ENCODE results near the gene MED12. TPM values are rescaled to one million over a fixed set of nuclear protein-coding genes. Genes with fewer than 3 reads are reported as not detected.

MED12 gene
- total RNA-seq, 3 donors from 2014 or later (not counting 1 experiment from before 2014, with no cell fraction given): 111 to 156 (median 115) TPM

DNA sequence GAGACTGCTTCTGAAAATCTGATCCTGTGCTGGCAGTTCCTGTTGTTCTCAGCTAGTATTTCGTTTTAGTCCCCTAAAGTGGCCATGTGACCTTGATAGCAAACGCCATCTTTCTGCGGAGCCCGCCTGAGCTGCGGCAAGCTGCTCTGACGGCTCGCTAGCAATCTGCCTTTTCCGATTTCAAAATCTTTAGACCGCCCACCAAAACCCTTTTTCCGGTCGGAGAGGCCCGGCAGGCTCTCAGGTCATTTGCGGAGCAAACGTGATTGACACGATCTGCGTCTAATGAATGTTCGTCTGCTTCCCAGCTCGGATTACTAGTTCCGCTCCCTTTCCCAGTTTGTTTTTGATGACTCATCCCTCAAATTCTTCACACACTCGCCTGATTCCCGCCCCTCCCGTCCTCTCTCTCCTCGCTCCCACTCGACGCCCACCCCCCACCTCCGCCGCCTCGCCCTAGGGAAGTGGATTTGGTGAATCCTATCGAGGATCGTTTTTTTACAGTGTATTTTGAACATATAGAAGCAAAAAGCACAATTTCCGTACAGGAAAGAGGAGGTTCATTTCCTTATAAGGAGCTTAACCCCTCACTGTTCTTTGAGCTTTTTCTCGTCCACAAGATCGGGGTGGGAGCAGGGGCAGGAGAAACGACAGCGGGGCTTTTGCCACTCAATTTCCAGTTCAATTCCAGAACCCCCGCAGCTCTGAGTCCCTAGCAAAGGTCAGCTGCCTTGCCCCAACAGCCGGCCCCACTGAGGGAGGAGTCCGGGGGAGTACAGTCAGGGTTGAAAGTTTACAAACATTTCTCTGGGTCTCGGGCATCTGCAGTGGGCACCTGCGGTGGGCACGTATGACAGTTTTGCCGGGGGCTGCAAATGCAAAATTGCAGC lies 63.8 kb downstream of the MED12 start:
- Mint-ChIP-seq H3K4me1 (peaks cover 0 to 7% of the 10 kb centered on the region in 2 donors), H3K9me3 (no peaks in the 10 kb centered on the region), H3K36me3 (no peaks in the 10 kb centered on the region), H3K27me3 (ENCODE audit: low read depth in 2 of 2) (no peaks in the 10 kb centered on the region), H3K4me3 (peak overlapping the region; percentile 93), H3K27ac (peak overlapping the region; percentile 94 to 95)
- Histone ChIP-seq H3K4me1 (ENCODE audit: control insufficient read depth, insufficient read depth, low read length) (peaks cover 19% of the 10 kb centered on the region), H3K9me3 (ENCODE audit: control insufficient read depth, insufficient read depth, low read length) (no peaks in the 10 kb centered on the region), H3K36me3 (ENCODE audit: control insufficient read depth, insufficient read depth, low read length) (no peaks in the 10 kb centered on the region), H3K27me3 (ENCODE audit: control insufficient read depth, insufficient read depth, low read length) (no peaks in the 10 kb centered on the region), H3K4me3 (ENCODE audit: low read length) (peak overlapping the region; percentile 75), H3K27ac (ENCODE audit: low read length) (peak overlapping the region; percentile 88)
- TF ChIP-seq, protein P1, sequence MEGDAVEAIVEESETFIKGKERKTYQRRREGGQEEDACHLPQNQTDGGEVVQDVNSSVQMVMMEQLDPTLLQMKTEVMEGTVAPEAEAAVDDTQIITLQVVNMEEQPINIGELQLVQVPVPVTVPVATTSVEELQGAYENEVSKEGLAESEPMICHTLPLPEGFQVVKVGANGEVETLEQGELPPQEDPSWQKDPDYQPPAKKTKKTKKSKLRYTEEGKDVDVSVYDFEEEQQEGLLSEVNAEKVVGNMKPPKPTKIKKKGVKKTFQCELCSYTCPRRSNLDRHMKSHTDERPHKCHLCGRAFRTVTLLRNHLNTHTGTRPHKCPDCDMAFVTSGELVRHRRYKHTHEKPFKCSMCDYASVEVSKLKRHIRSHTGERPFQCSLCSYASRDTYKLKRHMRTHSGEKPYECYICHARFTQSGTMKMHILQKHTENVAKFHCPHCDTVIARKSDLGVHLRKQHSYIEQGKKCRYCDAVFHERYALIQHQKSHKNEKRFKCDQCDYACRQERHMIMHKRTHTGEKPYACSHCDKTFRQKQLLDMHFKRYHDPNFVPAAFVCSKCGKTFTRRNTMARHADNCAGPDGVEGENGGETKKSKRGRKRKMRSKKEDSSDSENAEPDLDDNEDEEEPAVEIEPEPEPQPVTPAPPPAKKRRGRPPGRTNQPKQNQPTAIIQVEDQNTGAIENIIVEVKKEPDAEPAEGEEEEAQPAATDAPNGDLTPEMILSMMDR (IDR thresholded peaks at IDR 0.05): no peak
- intact Hi-C loops (cut with micrococcal nuclease): loop anchor here (2.0 kb wide), 1 partner anchor 15 kb away; no protein-coding TSS in a partner anchor
- ATAC-seq: peak; percentile 90 to 96 (median 91)
- WGBS (ENCODE audit: insufficient coverage): 0% methylated on average over 33 of the region's 42 CpGs
- peak; percentile 69 to 92 for DNase-seq

DNA sequence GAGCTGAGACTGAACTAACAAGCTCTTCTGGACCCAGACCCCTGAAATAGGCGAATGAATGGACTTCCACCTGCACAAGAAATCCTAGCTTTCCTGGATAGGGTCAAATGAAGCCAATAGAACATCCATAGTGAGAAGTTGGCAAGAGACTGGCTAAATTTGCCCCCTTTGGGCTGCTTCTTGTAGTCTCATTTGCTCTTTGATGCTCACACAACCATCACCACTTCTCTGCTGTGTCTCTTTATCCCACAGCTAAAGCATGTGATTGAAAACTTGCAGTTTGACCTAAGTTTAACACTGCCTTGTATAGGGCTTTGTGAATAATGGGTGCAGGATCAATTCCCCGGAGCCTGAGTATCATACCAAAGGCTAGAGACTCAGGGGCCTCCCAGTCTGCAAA lies 64.5 kb downstream of the MED12 start:
- H3K4me1 Mint-ChIP-seq: peaks cover 0 to 7% of the 10 kb centered on the region in 2 donors
- Histone ChIP-seq H3K4me1 (ENCODE audit: control insufficient read depth, insufficient read depth, low read length) (peaks cover 19% of the 10 kb centered on the region), H3K27ac (ENCODE audit: low read length) (peak overlapping the region; percentile 88), H3K4me3 (ENCODE audit: low read length) (peak overlapping the region; percentile 75), H3K27me3 (ENCODE audit: control insufficient read depth, insufficient read depth, low read length) (no peaks in the 10 kb centered on the region), H3K9me3 (ENCODE audit: control insufficient read depth, insufficient read depth, low read length) (no peaks in the 10 kb centered on the region), H3K36me3 (ENCODE audit: control insufficient read depth, insufficient read depth, low read length) (no peaks in the 10 kb centered on the region)
- H3K27me3 Mint-ChIP-seq (ENCODE audit: low read depth in 2 of 2): no peaks in the 10 kb centered on the region
- intact Hi-C loops (cut with micrococcal nuclease): loop anchor here (2.0 kb wide), 1 partner anchor 14 kb away; no protein-coding TSS in a partner anchor
- H3K27ac Mint-ChIP-seq: peak overlapping the region; percentile 94 to 95
- TF ChIP-seq, protein P1 (IDR thresholded peaks at IDR 0.05): no peak
- H3K9me3 Mint-ChIP-seq: no peaks in the 10 kb centered on the region
- ATAC-seq (no peak), DNase-seq (peak in 1 of 2 donors; percentile 10)
- 64% methylated on average over 2 of the region's 2 CpGs for WGBS (ENCODE audit: insufficient coverage)
- no peaks in the 10 kb centered on the region for H3K36me3 Mint-ChIP-seq
- H3K4me3 Mint-ChIP-seq: peak overlapping the region; percentile 93

DNA sequence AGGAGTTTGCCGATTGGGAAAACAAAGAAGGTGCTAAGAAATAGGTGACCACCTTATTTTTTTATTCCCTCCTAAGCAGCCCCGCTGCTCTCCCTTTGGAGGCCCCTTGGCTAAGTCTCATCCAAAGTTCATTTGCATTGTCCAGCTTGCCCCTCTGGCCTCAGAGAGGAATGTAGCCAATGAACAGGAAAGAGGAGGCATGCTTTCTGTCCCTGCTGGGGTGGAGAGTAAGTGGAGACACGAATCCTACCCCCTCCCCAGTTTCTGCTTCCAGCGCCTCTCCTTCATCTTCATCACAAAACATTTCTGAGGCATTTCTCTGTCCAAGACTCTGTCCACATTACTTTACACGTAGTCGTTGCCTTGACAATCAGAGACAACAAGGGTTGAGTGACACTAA lies 64.9 kb downstream of the MED12 start:
- Mint-ChIP-seq H3K9me3 (no peaks in the 10 kb centered on the region), H3K4me1 (peaks cover 0 to 7% of the 10 kb centered on the region in 2 donors), H3K4me3 (no peak overlapping the region), H3K27ac (peak overlapping the region in 1 of 2 donors; percentile 95), H3K27me3 (ENCODE audit: low read depth in 2 of 2) (no peaks in the 10 kb centered on the region), H3K36me3 (no peaks in the 10 kb centered on the region)
- ATAC-seq (no peak), DNase-seq (no peak)
- H3K4me1 ChIP-seq (ENCODE audit: control insufficient read depth, insufficient read depth, low read length): peaks cover 19% of the 10 kb centered on the region
- 94% methylated on average over 3 of the region's 6 CpGs for WGBS (ENCODE audit: insufficient coverage)
- no peaks in the 10 kb centered on the region for H3K9me3 ChIP-seq (ENCODE audit: control insufficient read depth, insufficient read depth, low read length)
- no peaks in the 10 kb centered on the region for H3K36me3 ChIP-seq (ENCODE audit: control insufficient read depth, insufficient read depth, low read length)
- TF ChIP-seq, protein P1 (IDR thresholded peaks at IDR 0.05): no peak
- intact Hi-C loops (cut with micrococcal nuclease): loop anchor here (2.0 kb wide), 1 partner anchor 13 kb away; no protein-coding TSS in a partner anchor
- no peak overlapping the region for H3K27ac ChIP-seq (ENCODE audit: low read length)
- no peak overlapping the region for H3K4me3 ChIP-seq (ENCODE audit: low read length)
- H3K27me3 ChIP-seq (ENCODE audit: control insufficient read depth, insufficient read depth, low read length): no peaks in the 10 kb centered on the region
